HepG2 (cell line): Measurements from ENCODE around the gene CASKIN2. TPM values are rescaled to one million over a fixed set of nuclear protein-coding genes. Genes with fewer than 3 reads are reported as not detected.

Experiments
- ARID4A ChIP-seq: sonication (generic); formaldehyde crosslinking; IDR thresholded peaks from 2 replicates; pipeline ENCODE4 v1.5.0; 2020; ENCODE audit warnings: mild to moderate bottlenecking, missing genetic modification reagents, borderline replicate concordance
- CERS6 ChIP-seq: sonication (generic); formaldehyde crosslinking; IDR thresholded peaks from 2 replicates; pipeline ENCODE4 v1.5.0; 2020; ENCODE audit warnings: missing genetic modification reagents
- ERF ChIP-seq: IDR thresholded peaks from 2 replicates; pipeline ENCODE4 v1.6.1; 2018; ENCODE audit warnings: missing biosample characterization, missing genetic modification reagents
- FOSL2 ChIP-seq: sonication (generic); formaldehyde crosslinking; IDR thresholded peaks from 2 replicates; pipeline ENCODE4 v1.4.0; 2020; ENCODE audit warnings: missing genetic modification reagents
- MTF2 ChIP-seq: sonication (generic); formaldehyde crosslinking; IDR thresholded peaks from 2 replicates; pipeline ENCODE4 v1.5.0; 2020; ENCODE audit warnings: missing genetic modification reagents, borderline replicate concordance
- RERE ChIP-seq: IDR thresholded peaks from 2 replicates; pipeline ENCODE4 v1.6.1; 2016; ENCODE audit warnings: low read depth, missing genetic modification reagents, missing compliant biosample characterization
- RXRA ChIP-seq: sonication (generic); formaldehyde crosslinking; IDR thresholded peaks from 2 replicates; pipeline ENCODE4 v1.5.1; 2020; ENCODE audit warnings: missing genetic modification reagents
- SMAD9 ChIP-seq: sonication (generic); formaldehyde crosslinking; IDR thresholded peaks from 2 replicates; pipeline ENCODE4 v1.5.1; 2020; ENCODE audit warnings: mild to moderate bottlenecking, missing genetic modification reagents
- ZBTB1 ChIP-seq: sonication (generic); formaldehyde crosslinking; IDR thresholded peaks from 2 replicates; pipeline ENCODE4 v1.4.0; 2020; ENCODE audit warnings: missing genetic modification reagents, borderline replicate concordance
- ZFP1 ChIP-seq: IDR thresholded peaks from 2 replicates; pipeline ENCODE4 v1.6.1; 2016
- ZNF460 ChIP-seq: sonication (generic); formaldehyde crosslinking; IDR thresholded peaks from 2 replicates; pipeline ENCODE4 v1.5.1; 2020; ENCODE audit warnings: missing genetic modification reagents, mild to moderate bottlenecking, borderline replicate concordance
- ZNF552 ChIP-seq: sonication (generic); formaldehyde crosslinking; IDR thresholded peaks from 2 replicates; pipeline ENCODE4 v1.9.0; 2022; ENCODE audit warnings: missing genetic modification reagents, mild to moderate bottlenecking, borderline replicate concordance
- ZNF749 ChIP-seq: sonication (generic); formaldehyde crosslinking; IDR thresholded peaks from 2 replicates; pipeline ENCODE4 v1.8.0; 2022; ENCODE audit warnings: mild to moderate bottlenecking, missing genetic modification reagents, moderate library complexity, borderline replicate concordance
- ZNF790 ChIP-seq: sonication (generic); formaldehyde crosslinking; IDR thresholded peaks from 2 replicates; pipeline ENCODE4 v1.8.0; 2022; ENCODE audit warnings: missing genetic modification reagents, mild to moderate bottlenecking, borderline replicate concordance
- ZUFSP ChIP-seq: sonication (generic); formaldehyde crosslinking; IDR thresholded peaks from 2 replicates; pipeline ENCODE4 v1.9.0; 2021; ENCODE audit warnings: missing genetic modification reagents, mild to moderate bottlenecking, borderline replicate concordance
- polyA plus RNA-seq, 8 experiments: library from polyadenylated mRNA; depleted of rRNA in 3 of 8; stranded (reverse) in 7 of 8; unstranded in 1 of 8; fragments of >200 nt; fragmentation: Illumina TruSeq in 4 of 8; extraction: Trizol in 4 of 8; gene quantifications; 2 replicates each; pipeline versions ENCODE4 v1.2.1 to v1.2.3, GENCODE V29; 2011 to 2016; ENCODE audit warnings: low read depth in 4 of 8, missing spikeins in 1 of 8, mixed read lengths in 1 of 8; ENCODE audit not compliant: insufficient read depth in 1 of 8
- total RNA-seq, 5 experiments: library from RNA; depleted of rRNA; stranded (reverse); fragments of >200 nt; fragmentation: Illumina TruSeq; extraction: Trizol; gene quantifications; 2 replicates each; pipeline ENCODE4 v1.2.3, GENCODE V29; 2016; ENCODE audit warnings: low read depth in 1 of 5

Gene CASKIN2
- total and polyA plus RNA-seq, 2 of the 13 experiments (the other 11 are each of a cell fraction or from before 2014, with no cell fraction given), result 5.2 to 7.8 TPM

- TF ChIP-seq RERE (CRISPR knock-in tag) (no peak), ZBTB1 (CRISPR knock-in tag) (no peak), ZUFSP (CRISPR knock-in tag) (no peak), ZNF460 (no peak; the same call in 1 of the 2 replicates), CERS6 (CRISPR knock-in tag) (no peak), ZNF749 (CRISPR knock-in tag) (0 out of 2 replicates have a peak, but pooled peaks have one; percentile 30), ZFP1 (CRISPR knock-in tag) (no peak), ERF (CRISPR knock-in tag) (peak; percentile 54; the same call in 1 of the 2 replicates), ZNF552 (CRISPR knock-in tag) (no peak), MTF2 (CRISPR knock-in tag) (no peak), ARID4A (peak; percentile 78; the same call in 1 of the 2 replicates), SMAD9 (CRISPR knock-in tag) (0 out of 2 replicates have a peak, but pooled peaks have one; percentile 54), FOSL2 (CRISPR knock-in tag) (peak; percentile 46), ZNF790 (CRISPR knock-in tag) (no peak), RXRA (CRISPR knock-in tag) (peak; percentile 69; the same call in 1 of the 2 replicates)
These were observed 34.2 kb upstream of the CASKIN2 start (continued) for GRCh38 chr17:75549246-75550138.
